H9 (cell line): ENCODE results near the gene YBEY. TPM values are rescaled to one million over a fixed set of nuclear protein-coding genes. Genes with fewer than 3 reads are reported as not detected.

ENCODE experiments used
- DNase-seq: peaks from one replicate; pipeline ENCODE4 v3.0.0-alpha.2; 2017
- H2AFZ ChIP-seq: one replicate; pipeline ENCODE4 v1.6.1; 2013; ENCODE audit warnings: mild to moderate bottlenecking, low read length, control low read depth, moderate library complexity
- H2AK5ac ChIP-seq: 2 replicates; pipeline ENCODE4 v1.6.1; 2013; ENCODE audit warnings: low read length, control low read depth, mixed read lengths; ENCODE audit not compliant: insufficient read length
- H2BK120ac ChIP-seq: one replicate; pipeline ENCODE4 v1.6.1; 2013; ENCODE audit warnings: low read depth, mild to moderate bottlenecking, low read length, control low read depth, inconsistent platforms; ENCODE audit not compliant: poor library complexity, severe bottlenecking
- H2BK12ac ChIP-seq: 2 replicates; pipeline ENCODE4 v1.6.1; 2013; ENCODE audit warnings: low read length, control low read depth, mixed read lengths, low read depth; ENCODE audit not compliant: insufficient read length
- H2BK15ac ChIP-seq: 2 replicates; pipeline ENCODE4 v1.6.1; 2013; ENCODE audit warnings: low read depth, low read length, control low read depth
- H2BK20ac ChIP-seq: one replicate; pipeline ENCODE4 v1.6.1; 2013; ENCODE audit warnings: low read depth, mild to moderate bottlenecking, low read length, control low read depth, inconsistent platforms; ENCODE audit not compliant: poor library complexity, severe bottlenecking
- H2BK5ac ChIP-seq: 2 replicates; pipeline ENCODE4 v1.6.1; 2013; ENCODE audit warnings: low read length, control low read depth, mixed read lengths; ENCODE audit not compliant: insufficient read length
- H3K14ac ChIP-seq: 2 replicates; pipeline ENCODE4 v1.6.1; 2013; ENCODE audit warnings: low read length, control low read depth; ENCODE audit not compliant: insufficient read depth
- H3K18ac ChIP-seq: 2 replicates; pipeline ENCODE4 v1.6.1; 2013; ENCODE audit warnings: low read depth, mild to moderate bottlenecking, mixed read lengths, low read length, control low read depth; ENCODE audit not compliant: insufficient read length
- H3K23ac ChIP-seq: 2 replicates; pipeline ENCODE4 v1.6.1; 2013; ENCODE audit warnings: low read length, control low read depth, mixed read lengths, low read depth; ENCODE audit not compliant: insufficient read length
- H3K23me2 ChIP-seq: 2 replicates; pipeline ENCODE4 v1.6.1; 2013; ENCODE audit warnings: low read depth, mild to moderate bottlenecking, mixed read lengths, low read length, control low read depth; ENCODE audit not compliant: insufficient read length, poor library complexity, severe bottlenecking
- H3K27ac ChIP-seq: 2 replicates; pipeline ENCODE4 v1.5.1; 2013; ENCODE audit warnings: low read length, control low read depth, mixed read lengths, low read depth; ENCODE audit not compliant: insufficient read length
- H3K27me3 ChIP-seq: 2 replicates; pipeline ENCODE4 v1.6.1; 2013; ENCODE audit warnings: low read length, control low read depth, inconsistent platforms; ENCODE audit not compliant: insufficient read depth
- H3K4ac ChIP-seq: 2 replicates; pipeline ENCODE4 v1.6.1; 2013; ENCODE audit warnings: low read depth, mild to moderate bottlenecking, control low read depth, inconsistent platforms, low read length, moderate library complexity
- H3K4me1 ChIP-seq: 2 replicates; pipeline ENCODE4 v1.6.1; 2013; ENCODE audit warnings: low read length, control low read depth, inconsistent platforms; ENCODE audit not compliant: insufficient read depth
- H3K4me2 ChIP-seq: 2 replicates; pipeline ENCODE4 v1.6.1; 2013; ENCODE audit warnings: low read length, control low read depth, mixed read lengths; ENCODE audit not compliant: insufficient read length, insufficient read depth
- H3K56ac ChIP-seq: 2 replicates; pipeline ENCODE4 v1.6.1; 2013; ENCODE audit warnings: low read depth, mild to moderate bottlenecking, mixed read lengths, low read length, control low read depth; ENCODE audit not compliant: insufficient read length
- H3K79me1 ChIP-seq: 2 replicates; pipeline ENCODE4 v1.6.1; 2013; ENCODE audit warnings: low read depth, mild to moderate bottlenecking, moderate library complexity, low read length, control low read depth, inconsistent platforms; ENCODE audit not compliant: insufficient read depth, poor library complexity, severe bottlenecking
- H3K79me2 ChIP-seq: 2 replicates; pipeline ENCODE4 v1.6.1; 2013; ENCODE audit warnings: low read length, control low read depth, inconsistent platforms; ENCODE audit not compliant: insufficient read depth
- H3K9ac ChIP-seq: 2 replicates; pipeline ENCODE4 v1.6.1; 2013; ENCODE audit warnings: low read length, control low read depth, mixed read lengths; ENCODE audit not compliant: insufficient read length; ENCODE audit errors: extremely low read depth
- H3K9me3 ChIP-seq: one replicate; pipeline ENCODE4 v1.6.1; 2013; ENCODE audit warnings: low read depth, low read length, inconsistent platforms; ENCODE audit not compliant: control insufficient read depth
- H3T11ph ChIP-seq: one replicate; pipeline ENCODE4 v1.6.1; 2013; ENCODE audit warnings: mild to moderate bottlenecking, low read length, control low read depth, inconsistent platforms
- H4K20me1 ChIP-seq: one replicate; pipeline ENCODE4 v1.6.1; 2013; ENCODE audit not compliant: control insufficient read depth, insufficient read length, insufficient read depth
- H4K5ac ChIP-seq: 2 replicates; pipeline ENCODE4 v1.6.1; 2013; ENCODE audit warnings: low read depth, mild to moderate bottlenecking, mixed read lengths, low read length, control low read depth; ENCODE audit not compliant: insufficient read length
- H4K8ac ChIP-seq: replicated peaks from 2 replicates; pipeline ENCODE4 v1.6.1; 2013; ENCODE audit warnings: low read length, control low read depth, mixed read lengths, low read depth; ENCODE audit not compliant: insufficient read length
- H4K91ac ChIP-seq: 2 replicates; pipeline ENCODE4 v1.6.1; 2013; ENCODE audit warnings: low read depth, mild to moderate bottlenecking, moderate library complexity, mixed read lengths, low read length, control low read depth; ENCODE audit not compliant: insufficient read length
- H3K27ac Mint-ChIP-seq, 3 experiments: 2 replicates in 2 of 3; 3 replicates in 1 of 3; pipeline ENCODE4 v1.8.0; 2020 to 2021; ENCODE audit warnings: mixed read lengths in 3 of 3, mild to moderate bottlenecking in 1 of 3, moderate library complexity in 1 of 3
- H3K27me3 Mint-ChIP-seq: 2 replicates; pipeline ENCODE4 v1.8.0; 2021; ENCODE audit warnings: low read depth, mild to moderate bottlenecking, moderate library complexity, mixed read lengths
- H3K36me3 Mint-ChIP-seq, 3 experiments: 2 replicates in 2 of 3; 3 replicates in 1 of 3; pipeline ENCODE4 v1.8.0; 2020 to 2021; ENCODE audit warnings: low read depth in 3 of 3, mixed read lengths in 3 of 3; ENCODE audit not compliant: insufficient read depth in 1 of 3
- H3K4me1 Mint-ChIP-seq, 2 experiments: 2 replicates each; pipeline ENCODE4 v1.8.0; 2020; ENCODE audit warnings: mixed read lengths in 2 of 2
- H3K4me3 Mint-ChIP-seq, 2 experiments: 2 replicates in 1 of 2; 3 replicates in 1 of 2; pipeline ENCODE4 v1.8.0; 2020 to 2021; ENCODE audit warnings: mild to moderate bottlenecking in 2 of 2, mixed read lengths in 2 of 2, moderate library complexity in 1 of 2
- H3K9me3 Mint-ChIP-seq, 2 experiments: 2 replicates in 1 of 2; 3 replicates in 1 of 2; pipeline ENCODE4 v1.8.0; 2020; ENCODE audit warnings: mild to moderate bottlenecking in 2 of 2, mixed read lengths in 2 of 2, moderate library complexity in 1 of 2
- CTCF ChIP-seq: fragments of 200-600 bp; sonication (generic); conservative IDR thresholded peaks from 3 replicates; pipeline ENCODE4 v1.8.0; 2021; ENCODE audit warnings: antibody characterized with exemption, mild to moderate bottlenecking
- whole genome bisulfite sequencing: extraction: QIAGEN DNeasy Blood & Tissue Kit; methylation state at CpG from one replicate; pipeline ENCODE4 v1.1.7; 2013; ENCODE audit warnings: missing lambda C conversion rate, low lambda C conversion rate, mixed read lengths; ENCODE audit not compliant: insufficient read length; ENCODE audit errors: extremely low coverage; 5-methylcytosine and 5-hydroxymethylcytosine counted together
- total RNA-seq: library from RNA; stranded (reverse); gene quantifications from 2 replicates; pipeline ENCODE4 v1.2.1, GENCODE V29; 2021

Gene YBEY
- total RNA-seq, 1 experiment from 2014 or later: 26.2 TPM

- no peak overlapping the region for H3K4me2 ChIP-seq
- H4K20me1 ChIP-seq: no peaks in the 10 kb centered on the region
- H2BK12ac ChIP-seq: no peak overlapping the region
- no peak for DNase-seq
- H3K27ac ChIP-seq: no peak overlapping the region
- no peaks in the 10 kb centered on the region for H3K79me1 ChIP-seq
- H3K4ac ChIP-seq: no peak overlapping the region
- H3K27me3 Mint-ChIP-seq: no peaks in the 10 kb centered on the region
- H4K5ac ChIP-seq: no peak overlapping the region
- no peak overlapping the region for H3K9ac ChIP-seq
- no peak overlapping the region for H3K14ac ChIP-seq
- no peaks in the 10 kb centered on the region for H3K9me3 Mint-ChIP-seq
- H2AK5ac ChIP-seq: no peak overlapping the region
- no peak overlapping the region for H4K8ac ChIP-seq
- H3K4me3 Mint-ChIP-seq: no peak overlapping the region
- no peaks in the 10 kb centered on the region for H3K23me2 ChIP-seq
- no peak overlapping the region for H2AFZ ChIP-seq
- H3K4me1 ChIP-seq: no peaks in the 10 kb centered on the region
- no CpG with 5 or more reads among the region's 3 CpGs for WGBS
- H3K4me1 Mint-ChIP-seq: no peaks in the 10 kb centered on the region; a peak in 1 of 4 replicates
- H2BK20ac ChIP-seq: no peak overlapping the region
- H3K9me3 ChIP-seq: no peaks in the 10 kb centered on the region
- no peak overlapping the region for H3K27ac Mint-ChIP-seq
- no peak overlapping the region for H2BK120ac ChIP-seq
- no peaks in the 10 kb centered on the region for H3K79me2 ChIP-seq
- no peak overlapping the region for H4K91ac ChIP-seq
- H3K36me3 Mint-ChIP-seq: peaks cover 54 to 93% (median 83%) of the 10 kb centered on the region in 3 experiments
- H3K56ac ChIP-seq: no peak overlapping the region
- H3K18ac ChIP-seq: no peak overlapping the region
- no peaks in the 10 kb centered on the region for H3K27me3 ChIP-seq
- no peak overlapping the region for H2BK5ac ChIP-seq
- no peak overlapping the region for H3T11ph ChIP-seq
- H3K23ac ChIP-seq: no peak overlapping the region
- TF ChIP-seq CTCF: no peak
- no peak overlapping the region for H2BK15ac ChIP-seq
These were observed 42.2 kb upstream of the YBEY start for GRCh38 chr21:46243960-46244361.
